HepG2 (cell line): ENCODE results near the gene DAAM1.

Experiments used
- ARNTL ChIP-seq: sonication (generic); formaldehyde crosslinking; IDR thresholded peaks from 2 replicates; pipeline ENCODE4 v1.4.0; 2020; ENCODE audit warnings: mild to moderate bottlenecking, missing genetic modification reagents
- CEBPB ChIP-seq: IDR thresholded peaks from 2 replicates; pipeline ENCODE4 v1.6.1; 2011; ENCODE audit warnings: low read depth, low read length, improper control_type of control experiment, borderline replicate concordance
- CTCF ChIP-seq: sonication (generic); formaldehyde crosslinking; IDR thresholded peaks from 2 replicates; pipeline ENCODE4 v1.5.0; 2020; ENCODE audit warnings: mild to moderate bottlenecking, missing genetic modification reagents, moderate library complexity
- EZH2 ChIP-seq: conservative IDR thresholded peaks from 2 replicates; pipeline ENCODE4 v1.6.1; 2012; ENCODE audit warnings: mild to moderate bottlenecking, low read depth, low read length, moderate library complexity
- FOXA1 ChIP-seq, 2 experiments: fragments of 450-650 bp in 1 of 2; sonication (generic) in 1 of 2; formaldehyde crosslinking in 1 of 2; IDR thresholded peaks; 2 replicates each; pipeline versions ENCODE4 v1.4.0 to v1.6.1; 2016 to 2020; ENCODE audit warnings: missing genetic modification reagents in 1 of 2
- JUNB ChIP-seq: sonication (generic); formaldehyde crosslinking; IDR thresholded peaks from 2 replicates; pipeline ENCODE4 v1.8.0; 2022; ENCODE audit warnings: missing genetic modification reagents, mild to moderate bottlenecking, borderline replicate concordance
- POLR2A ChIP-seq, 2 experiments: IDR thresholded peaks; 2 replicates each; pipeline ENCODE4 v1.6.1; 2011; ENCODE audit warnings: low read depth in 2 of 2, low read length in 2 of 2, mild to moderate bottlenecking in 1 of 2, moderate library complexity in 1 of 2; ENCODE audit not compliant: insufficient read depth in 1 of 2
- USF2 ChIP-seq, 2 experiments: sonication (generic) in 1 of 2; formaldehyde crosslinking in 1 of 2; IDR thresholded peaks; 2 replicates each; pipeline versions ENCODE4 v1.5.1 to v1.6.1; 2011 to 2020; ENCODE audit warnings: borderline replicate concordance in 1 of 2, low read depth in 1 of 2, low read length in 1 of 2, mild to moderate bottlenecking in 1 of 2, missing genetic modification reagents in 1 of 2, moderate library complexity in 1 of 2
- ZBTB40 ChIP-seq, 2 experiments: fragments of 450-650 bp in 1 of 2; sonication (generic) in 1 of 2; formaldehyde crosslinking in 1 of 2; IDR thresholded peaks; 2 replicates each; pipeline versions ENCODE4 v1.6.1 to v1.8.0; 2016 to 2022; ENCODE audit warnings: antibody characterized with exemption in 1 of 2, mild to moderate bottlenecking in 1 of 2, missing genetic modification reagents in 1 of 2
- ZNF577 ChIP-seq: sonication (generic); formaldehyde crosslinking; IDR thresholded peaks from 2 replicates; pipeline ENCODE4 v1.4.0; 2020; ENCODE audit warnings: mild to moderate bottlenecking, low read depth, missing genetic modification reagents, borderline replicate concordance

DNA sequence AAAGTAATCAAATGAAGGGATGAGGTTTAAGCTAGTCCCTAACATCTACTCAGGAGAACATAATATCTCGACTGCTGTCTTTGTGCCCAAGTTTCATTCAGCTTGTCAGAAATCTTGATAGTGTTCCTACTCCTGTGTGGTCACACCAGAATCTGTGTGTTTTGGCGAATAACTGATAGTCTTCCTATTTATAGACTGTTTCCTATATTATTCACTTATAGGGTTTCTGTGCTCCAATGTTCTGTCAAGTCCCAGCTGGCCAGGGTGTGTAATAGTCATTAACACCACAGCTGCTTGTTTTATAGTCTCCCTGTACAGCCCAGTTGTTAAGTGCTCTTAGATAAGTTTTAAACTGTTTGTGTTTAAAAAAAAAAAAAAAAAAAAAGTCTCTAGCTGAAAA, 230.8 kb downstream of the DAAM1 start:
- TF ChIP-seq CEBPB (no peak), ZNF577 (CRISPR knock-in tag) (no peak), FOXA1 (IDR thresholded peaks at IDR 0.05) (no peak), FOXA1 (CRISPR knock-in tag; IDR thresholded peaks at IDR 0.05) (no peak), ZBTB40 (IDR thresholded peaks at IDR 0.05) (no peak), ZBTB40 (CRISPR knock-in tag; IDR thresholded peaks at IDR 0.05) (no peak), EZH2 (no peak), JUNB (no peak), POLR2A (IDR thresholded peaks at IDR 0.05; ENCODE audit: insufficient read depth in 1 of 2, low read depth in 2 of 2, low read length in 2 of 2) (no peak), CTCF (CRISPR knock-in tag) (no peak), USF2 (IDR thresholded peaks at IDR 0.05; ENCODE audit: low read depth, low read length) (no peak), USF2 (CRISPR knock-in tag; IDR thresholded peaks at IDR 0.05; ENCODE audit: borderline replicate concordance) (no peak), ARNTL (no peak)
